Mesenchymal stem cell (in vitro differentiated cells and primary cell): Measurements from ENCODE around the gene SH3GL3.

ENCODE experiments used
- DNase-seq: peaks from one replicate; pipeline ENCODE4 v3.0.0-alpha.2; 2013
- H2AFZ ChIP-seq: one replicate; pipeline ENCODE4 v1.6.1; 2013; ENCODE audit warnings: low read depth, mild to moderate bottlenecking, control low read depth, inconsistent platforms, low read length, moderate library complexity
- H2AK5ac ChIP-seq: 2 replicates; pipeline ENCODE4 v1.6.1; 2013; ENCODE audit warnings: low read length, moderate library complexity, mild to moderate bottlenecking, inconsistent platforms; ENCODE audit not compliant: severe bottlenecking
- H2BK120ac ChIP-seq: one replicate; pipeline ENCODE4 v1.6.1; 2013; ENCODE audit warnings: low read depth, mild to moderate bottlenecking, inconsistent platforms, low read length, moderate library complexity
- H2BK12ac ChIP-seq, 2 experiments: one replicate each; pipeline ENCODE4 v1.6.1; 2013; ENCODE audit warnings: inconsistent platforms in 2 of 2, low read length in 2 of 2, mild to moderate bottlenecking in 2 of 2, moderate library complexity in 2 of 2, control low read depth in 1 of 2
- H2BK15ac ChIP-seq: one replicate; pipeline ENCODE4 v1.6.1; 2013; ENCODE audit warnings: mild to moderate bottlenecking, low read depth, inconsistent platforms; ENCODE audit not compliant: poor library complexity, severe bottlenecking
- H2BK5ac ChIP-seq: 2 replicates; pipeline ENCODE4 v1.6.1; 2013; ENCODE audit warnings: low read depth, mild to moderate bottlenecking, low read length, control low read depth, inconsistent platforms; ENCODE audit not compliant: poor library complexity, severe bottlenecking
- H3K14ac ChIP-seq, 2 experiments: one replicate each; pipeline ENCODE4 v1.6.1; 2013; ENCODE audit warnings: inconsistent platforms in 2 of 2, low read length in 2 of 2, control low read depth in 1 of 2, mild to moderate bottlenecking in 1 of 2, moderate library complexity in 1 of 2
- H3K18ac ChIP-seq, 2 experiments: one replicate each; pipeline ENCODE4 v1.6.1; 2013; ENCODE audit warnings: inconsistent platforms in 2 of 2, low read length in 2 of 2, control low read depth in 1 of 2, low read depth in 1 of 2, mild to moderate bottlenecking in 1 of 2
- H3K23ac ChIP-seq, 2 experiments: one replicate each; pipeline ENCODE4 v1.6.1; 2013; ENCODE audit warnings: inconsistent platforms in 2 of 2, low read length in 2 of 2, mild to moderate bottlenecking in 2 of 2, moderate library complexity in 2 of 2, control low read depth in 1 of 2
- H3K27ac ChIP-seq: 2 replicates; pipeline ENCODE4 v1.5.1; 2013; ENCODE audit warnings: mild to moderate bottlenecking, moderate library complexity, low read length, control low read depth, inconsistent platforms; ENCODE audit not compliant: poor library complexity, severe bottlenecking
- H3K27me3 ChIP-seq, 2 experiments: 2 replicates each; pipeline versions ENCODE4 v1.6.1 to v1.7.0; 2013; ENCODE audit warnings: low read length in 2 of 2, mild to moderate bottlenecking in 2 of 2, moderate library complexity in 2 of 2, control low read depth in 1 of 2, inconsistent platforms in 1 of 2; ENCODE audit not compliant: control insufficient read depth in 1 of 2, insufficient read depth in 1 of 2
- H3K36me3 ChIP-seq, 2 experiments: 2 replicates each; pipeline versions ENCODE4 v1.6.1 to v1.7.0; 2013; ENCODE audit warnings: low read length in 2 of 2, control low read depth in 1 of 2, inconsistent platforms in 1 of 2, low read depth in 1 of 2, mild to moderate bottlenecking in 1 of 2; ENCODE audit not compliant: insufficient read depth in 2 of 2, control insufficient read depth in 1 of 2
- H3K4ac ChIP-seq, 2 experiments: one replicate each; pipeline ENCODE4 v1.6.1; 2013; ENCODE audit warnings: inconsistent platforms in 2 of 2, low read length in 2 of 2, mild to moderate bottlenecking in 2 of 2, moderate library complexity in 2 of 2, control low read depth in 1 of 2, low read depth in 1 of 2
- H3K4me1 ChIP-seq: 2 replicates; pipeline ENCODE4 v1.6.1; 2013; ENCODE audit warnings: low read depth, low read length, control low read depth; ENCODE audit not compliant: control insufficient read depth, insufficient read depth
- H3K4me2 ChIP-seq: 2 replicates; pipeline ENCODE4 v1.6.1; 2013; ENCODE audit warnings: low read length, mild to moderate bottlenecking, inconsistent platforms; ENCODE audit not compliant: poor library complexity, severe bottlenecking
- H3K4me3 ChIP-seq, 2 experiments: 2 replicates each; pipeline versions ENCODE4 v1.5.1 to v1.7.0; 2013; ENCODE audit warnings: low read length in 2 of 2, mild to moderate bottlenecking in 2 of 2, control low read depth in 1 of 2, low read depth in 1 of 2; ENCODE audit not compliant: insufficient read depth in 1 of 2
- H3K79me1 ChIP-seq: replicated peaks from 2 replicates; pipeline ENCODE4 v1.6.1; 2013; ENCODE audit warnings: mild to moderate bottlenecking, control low read depth, low read length, inconsistent platforms; ENCODE audit not compliant: poor library complexity, severe bottlenecking
- H3K9ac ChIP-seq: 2 replicates; pipeline ENCODE4 v1.7.0; 2013; ENCODE audit warnings: mild to moderate bottlenecking, low read length, moderate library complexity
- H3K9me3 ChIP-seq: 2 replicates; pipeline ENCODE4 v1.7.0; 2013; ENCODE audit warnings: mild to moderate bottlenecking, low read length; ENCODE audit not compliant: control insufficient read depth
- H4K8ac ChIP-seq: one replicate; pipeline ENCODE4 v1.6.1; 2013; ENCODE audit warnings: inconsistent platforms, mild to moderate bottlenecking, low read length, moderate library complexity
- H4K91ac ChIP-seq: one replicate; pipeline ENCODE4 v1.6.1; 2013; ENCODE audit warnings: mild to moderate bottlenecking, low read length, inconsistent platforms
- WGBS: methylation state at CpG from one replicate; pipeline ENCODE4 v1.1.7; 2013; ENCODE audit warnings: mixed read lengths; 5-methylcytosine and 5-hydroxymethylcytosine counted together

SH3GL3 gene

GRCh38 chr15:83652626-83653204 lies 205.6 kb downstream of the SH3GL3 start:
- Histone ChIP-seq H3K4ac (no peak overlapping the region), H3K27me3 (peaks cover 69 to 73% of the 10 kb centered on the region in 2 experiments), H3K27ac (no peak overlapping the region), H3K18ac (no peak overlapping the region), H3K9ac (no peak overlapping the region), H3K36me3 (no peaks in the 10 kb centered on the region), H4K8ac (no peak overlapping the region), H3K4me3 (no peak overlapping the region), H3K14ac (no peak overlapping the region), H3K9me3 (no peaks in the 10 kb centered on the region), H2BK5ac (no peak overlapping the region), H3K4me2 (no peak overlapping the region), H3K4me1 (peaks cover 13% of the 10 kb centered on the region), H2BK12ac (no peak overlapping the region), H4K91ac (no peak overlapping the region), H2BK15ac (no peak overlapping the region), H2BK120ac (no peak overlapping the region), H2AFZ (no peak overlapping the region), H3K79me1 (no peaks in the 10 kb centered on the region), H3K23ac (no peak overlapping the region), H2AK5ac (no peak overlapping the region)
- 95% methylated on average over 5 of the region's 5 CpGs for WGBS
- no peak for DNase-seq

GRCh38 chr15:83653288-83653638 lies 206.1 kb downstream of the SH3GL3 start:
- no peaks in the 10 kb centered on the region for H3K9me3 ChIP-seq
- DNase-seq = no peak
- no peak overlapping the region for H3K14ac ChIP-seq
- H3K4me2 ChIP-seq = no peak overlapping the region
- H2AK5ac ChIP-seq = no peak overlapping the region
- no peak overlapping the region for H3K27ac ChIP-seq
- no peak overlapping the region for H3K9ac ChIP-seq
- no peak overlapping the region for H3K23ac ChIP-seq
- no peak overlapping the region for H2AFZ ChIP-seq
- H4K8ac ChIP-seq = no peak overlapping the region
- no peak overlapping the region for H2BK120ac ChIP-seq
- H2BK5ac ChIP-seq = no peak overlapping the region
- H2BK12ac ChIP-seq = no peak overlapping the region
- H3K4me3 ChIP-seq = no peak overlapping the region
- no peaks in the 10 kb centered on the region for H3K36me3 ChIP-seq
- 34% methylated on average over 13 of the region's 18 CpGs for WGBS
- H3K4me1 ChIP-seq = peaks cover 13% of the 10 kb centered on the region
- peaks cover 69 to 75% of the 10 kb centered on the region in 2 experiments for H3K27me3 ChIP-seq
- no peak overlapping the region for H3K4ac ChIP-seq
- no peak overlapping the region for H2BK15ac ChIP-seq
- H3K18ac ChIP-seq = no peak overlapping the region
- H3K79me1 ChIP-seq = no peaks in the 10 kb centered on the region
- H4K91ac ChIP-seq = no peak overlapping the region

GRCh38 chr15:83653639-83654378 lies 206.7 kb downstream of the SH3GL3 start, which contains the start of gene ADAMTSL3:
ADAMTSL3 (plus strand) TSS chr15:83654123; CDS start chr15:83655762, 1,639 bp downstream.
- WGBS = 3% methylated on average over 52 of the region's 105 CpGs
- no peaks in the 10 kb centered on the region for H3K79me1 ChIP-seq
- H3K27ac ChIP-seq = no peak within 1 kb of the TSS
- H3K36me3 ChIP-seq = no peaks in the 10 kb centered on the region
- peak within 1 kb of the TSS; percentile 54 for H3K4me2 ChIP-seq
- no peak within 1 kb of the TSS for H2AK5ac ChIP-seq
- peak within 1 kb of the TSS in 1 of 2 experiments; percentile 45 for H3K14ac ChIP-seq
- no peak within 1 kb of the TSS for H2AFZ ChIP-seq
- DNase-seq = peak; percentile 38
- no peak within 1 kb of the TSS for H2BK12ac ChIP-seq
- peak within 1 kb of the TSS in 1 of 2 experiments; percentile 64 for H3K4me3 ChIP-seq
- H4K8ac ChIP-seq = no peak within 1 kb of the TSS
- H3K18ac ChIP-seq = peak within 1 kb of the TSS in 1 of 2 experiments; percentile 42
- no peaks in the 10 kb centered on the region for H3K9me3 ChIP-seq
- H2BK120ac ChIP-seq = no peak within 1 kb of the TSS
- no peak within 1 kb of the TSS for H3K9ac ChIP-seq
- no peak within 1 kb of the TSS for H2BK15ac ChIP-seq
- no peak within 1 kb of the TSS for H2BK5ac ChIP-seq
- no peak within 1 kb of the TSS for H4K91ac ChIP-seq
- peak within 1 kb of the TSS in 1 of 2 experiments; percentile 54 for H3K23ac ChIP-seq
- peaks cover 13% of the 10 kb centered on the region for H3K4me1 ChIP-seq
- H3K27me3 ChIP-seq = peaks cover 65 to 75% of the 10 kb centered on the region in 2 experiments
- no peak within 1 kb of the TSS for H3K4ac ChIP-seq

GRCh38 chr15:83654379-83655236 lies 207.5 kb downstream of the SH3GL3 start:
- H3K4ac ChIP-seq = no peak overlapping the region
- peaks cover 13% of the 10 kb centered on the region for H3K4me1 ChIP-seq
- WGBS = 18% methylated on average over 67 of the region's 67 CpGs
- H4K91ac ChIP-seq = no peak overlapping the region
- peak overlapping the region in 1 of 2 experiments; percentile 45 for H3K14ac ChIP-seq
- H2BK5ac ChIP-seq = no peak overlapping the region
- no peak overlapping the region for H2AFZ ChIP-seq
- no peak overlapping the region for H3K4me2 ChIP-seq
- no peak overlapping the region for H3K18ac ChIP-seq
- H3K9me3 ChIP-seq = no peaks in the 10 kb centered on the region
- H2BK15ac ChIP-seq = no peak overlapping the region
- no peak overlapping the region for H3K27ac ChIP-seq
- peak overlapping the region in 1 of 2 experiments; percentile 54 for H3K23ac ChIP-seq
- H3K36me3 ChIP-seq = no peaks in the 10 kb centered on the region
- H3K4me3 ChIP-seq = peak overlapping the region in 1 of 2 experiments; percentile 64
- no peaks in the 10 kb centered on the region for H3K79me1 ChIP-seq
- no peak for DNase-seq
- no peak overlapping the region for H4K8ac ChIP-seq
- peaks cover 61 to 69% of the 10 kb centered on the region in 2 experiments for H3K27me3 ChIP-seq
- H2AK5ac ChIP-seq = no peak overlapping the region
- no peak overlapping the region for H2BK120ac ChIP-seq
- H2BK12ac ChIP-seq = no peak overlapping the region
- no peak overlapping the region for H3K9ac ChIP-seq
